Measurements from ENCODE around the gene AQP9.
"Not testable (repeated sequence)": the region's sequence is repeated elsewhere in the genome, so short reads cannot be mapped to it uniquely, and the experiment has no call there.

The AQP9 gene

GRCh38 chr15:58110999-58111717 is 27.0 kb upstream of the AQP9 start:
- TF ChIP-seq CTCF (IDR thresholded peaks at IDR 0.05; ENCODE audit: low read depth, low read length) = no peak
- Histone ChIP-seq H3K27ac (no peak overlapping the region), H3K9me3 (ENCODE audit: severe bottlenecking) (no peaks in the 10 kb centered on the region), H3K4me3 (ENCODE audit: low read depth, low read length) (no peak overlapping the region), H3K27me3 (ENCODE audit: insufficient read depth, low read depth, severe bottlenecking) (no peaks in the 10 kb centered on the region), H3K36me3 (no peaks in the 10 kb centered on the region)
- no peak for DNase-seq

GRCh38 chr15:58111718-58112104 is 26.5 kb upstream of the AQP9 start:
- Histone ChIP-seq H3K27me3 (ENCODE audit: insufficient read depth, low read depth, severe bottlenecking) (no peaks in the 10 kb centered on the region), H3K36me3 (no peaks in the 10 kb centered on the region), H3K9me3 (ENCODE audit: severe bottlenecking) (no peaks in the 10 kb centered on the region), H3K27ac (no peak overlapping the region), H3K4me3 (ENCODE audit: low read depth, low read length) (no peak overlapping the region)
- no peak for TF ChIP-seq CTCF (IDR thresholded peaks at IDR 0.05; ENCODE audit: low read depth, low read length)
- no peak for DNase-seq

GRCh38 chr15:58113358-58113757 is 24.8 kb upstream of the AQP9 start:
- H3K27ac ChIP-seq; H3K27me3 ChIP-seq (ENCODE audit: insufficient read depth, low read depth, severe bottlenecking); H3K9me3 ChIP-seq (ENCODE audit: severe bottlenecking); H3K4me3 ChIP-seq (ENCODE audit: low read depth, low read length); H3K36me3 ChIP-seq: not testable (repeated sequence)
- DNase-seq = peak; percentile 8

GRCh38 chr15:58114388-58114787 is 23.8 kb upstream of the AQP9 start:
- no peak for DNase-seq
- Histone ChIP-seq H3K9me3 (ENCODE audit: severe bottlenecking) (no peaks in the 10 kb centered on the region), H3K4me3 (ENCODE audit: low read depth, low read length) (no peak overlapping the region), H3K36me3 (no peaks in the 10 kb centered on the region), H3K27ac (no peak overlapping the region), H3K27me3 (ENCODE audit: insufficient read depth, low read depth, severe bottlenecking) (no peaks in the 10 kb centered on the region)
- no peak for TF ChIP-seq CTCF (IDR thresholded peaks at IDR 0.05; ENCODE audit: low read depth, low read length)

- Histone ChIP-seq H3K36me3 (no peaks in the 10 kb centered on the region), H3K27me3 (ENCODE audit: insufficient read depth, low read depth, severe bottlenecking) (no peaks in the 10 kb centered on the region)
- no peak for TF ChIP-seq CTCF (IDR thresholded peaks at IDR 0.05; ENCODE audit: low read depth, low read length)
These were observed 23.4 kb upstream of the AQP9 start for GRCh38 chr15:58114812-58115211.

GRCh38 chr15:58115692-58116091 is 22.5 kb upstream of the AQP9 start:
- no peaks in the 10 kb centered on the region for H3K27me3 ChIP-seq (ENCODE audit: insufficient read depth, low read depth, severe bottlenecking)
- no peak for DNase-seq
- no peaks in the 10 kb centered on the region for H3K9me3 ChIP-seq (ENCODE audit: severe bottlenecking)
- no peaks in the 10 kb centered on the region for H3K36me3 ChIP-seq
- no peak overlapping the region for H3K4me3 ChIP-seq (ENCODE audit: low read depth, low read length)
- TF ChIP-seq CTCF (IDR thresholded peaks at IDR 0.05; ENCODE audit: low read depth, low read length) = peak; percentile 18; the same call in 1 of the 2 replicates
- H3K27ac ChIP-seq = no peak overlapping the region

More at GRCh38 chr15:58114812-58115211, 23.4 kb upstream of the AQP9 start:
- Histone ChIP-seq H3K27ac (no peak overlapping the region), H3K9me3 (ENCODE audit: severe bottlenecking) (no peaks in the 10 kb centered on the region), H3K4me3 (ENCODE audit: low read depth, low read length) (no peak overlapping the region)
- DNase-seq = no peak
